Measurements from ENCODE around the gene CD93.

The CD93 gene

GRCh38 chr20:23062632-23063031, 23.5 kb downstream of the CD93 start:
- no peak for DNase-seq (ENCODE audit: extremely low read depth in 1 of 2, low read depth in 1 of 2)

DNA sequence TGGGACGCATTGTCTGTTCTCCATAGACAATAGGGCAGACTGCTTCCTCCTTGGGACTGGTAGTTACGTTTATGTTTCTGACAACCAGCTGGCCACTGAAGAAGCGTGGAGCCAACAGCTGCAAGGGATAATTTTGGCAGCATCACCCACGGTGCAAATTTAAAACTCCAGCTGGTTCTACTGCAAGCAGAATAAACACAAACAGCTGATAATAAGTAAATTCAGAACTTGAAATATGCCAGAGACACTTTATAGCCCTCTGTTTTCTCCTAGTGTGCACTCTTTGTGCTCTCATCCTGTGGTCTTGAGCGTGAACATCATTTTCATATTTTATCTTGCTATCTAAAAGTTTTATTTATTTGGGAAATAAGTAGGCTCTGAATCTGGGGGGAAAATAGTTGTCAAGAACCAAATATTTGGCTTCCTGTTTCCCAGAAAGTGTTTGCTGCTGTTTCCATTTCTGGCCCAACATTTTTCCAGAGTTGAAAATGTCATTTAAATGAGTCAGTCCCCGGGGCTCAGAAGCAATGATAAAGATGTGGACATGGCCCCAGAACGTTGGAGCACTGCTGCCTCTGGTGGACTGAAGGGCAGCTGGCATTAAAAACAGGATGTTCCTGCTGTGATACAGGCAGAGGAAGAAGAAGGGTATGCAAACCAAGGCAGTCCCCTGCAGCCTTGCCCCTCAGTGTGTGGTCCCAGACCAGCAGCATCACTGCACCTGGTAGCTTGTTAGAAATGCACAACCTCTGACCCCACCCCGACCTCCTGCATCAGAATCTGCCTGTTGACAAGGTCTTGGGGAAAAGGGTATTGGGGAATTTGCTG, 24.2 kb downstream of the CD93 start:
- no peak for DNase-seq (ENCODE audit: extremely low read depth in 1 of 2, low read depth in 1 of 2)

DNA sequence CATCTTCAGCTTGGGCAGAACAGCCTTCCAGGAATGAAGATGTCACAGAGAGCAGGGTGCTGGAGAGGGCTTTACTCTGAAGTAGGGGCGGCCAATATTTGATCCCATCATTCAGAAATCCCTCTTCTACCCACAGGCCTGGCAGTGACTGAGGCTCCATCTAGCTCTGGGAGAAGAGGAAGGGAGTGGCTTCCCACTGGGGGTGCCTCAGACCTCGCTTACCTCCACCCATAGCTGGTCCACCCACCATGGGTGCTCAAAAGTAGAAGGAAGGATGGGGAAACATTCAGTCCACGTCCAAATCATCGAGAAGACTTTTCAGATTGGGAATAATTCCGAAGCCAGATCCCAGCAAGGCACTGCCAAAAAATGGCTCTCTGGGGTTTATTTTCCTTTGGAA, 24.9 kb downstream of the CD93 start:
- DNase-seq (ENCODE audit: extremely low read depth in 1 of 2, low read depth in 1 of 2), result no peak

- no peak for DNase-seq (ENCODE audit: extremely low read depth in 1 of 2, low read depth in 1 of 2)
These were observed 25.5 kb downstream of the CD93 start for GRCh38 chr20:23060629-23061028.

DNA sequence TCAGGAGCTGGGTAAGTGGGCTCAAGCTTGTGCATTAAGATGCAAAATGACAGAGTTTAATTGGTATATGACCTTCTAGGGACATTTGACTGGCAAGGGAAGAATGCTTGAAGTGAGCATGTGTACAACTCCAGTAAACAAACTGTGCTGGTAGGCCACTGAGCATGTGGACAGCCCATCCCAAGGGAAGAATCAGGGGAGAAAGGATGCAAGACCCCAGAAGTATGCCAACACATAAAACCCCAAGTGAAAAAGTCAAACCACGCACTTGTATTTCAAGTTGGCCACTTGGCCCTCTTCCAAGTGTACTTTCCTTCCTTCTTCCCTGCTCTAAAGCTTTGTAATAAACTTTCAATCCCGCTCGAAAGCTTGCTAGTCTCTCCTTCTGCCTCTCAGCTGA, 26.3 kb downstream of the CD93 start:
- no peak for DNase-seq (ENCODE audit: extremely low read depth in 1 of 2, low read depth in 1 of 2)

DNA sequence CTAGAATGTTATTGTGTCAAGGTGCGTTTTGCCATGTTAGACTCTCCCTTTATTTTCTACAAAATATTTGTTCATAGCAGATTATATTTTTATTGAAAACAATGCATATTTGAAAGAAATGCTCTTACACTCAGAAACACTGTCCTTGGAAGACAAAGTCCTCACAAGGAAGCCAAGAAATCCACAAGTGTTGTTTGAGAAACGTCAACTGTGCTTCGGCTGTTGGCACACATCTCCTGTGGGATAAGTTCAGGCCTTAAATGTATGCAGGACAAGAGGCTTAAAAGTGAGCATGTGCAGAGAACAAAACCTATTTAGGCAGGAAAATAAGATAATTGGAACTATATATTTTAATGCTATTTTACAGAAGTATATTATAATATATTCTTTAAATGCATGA, 27.1 kb downstream of the CD93 start:
- no peak for DNase-seq (ENCODE audit: extremely low read depth in 1 of 2, low read depth in 1 of 2)

DNA sequence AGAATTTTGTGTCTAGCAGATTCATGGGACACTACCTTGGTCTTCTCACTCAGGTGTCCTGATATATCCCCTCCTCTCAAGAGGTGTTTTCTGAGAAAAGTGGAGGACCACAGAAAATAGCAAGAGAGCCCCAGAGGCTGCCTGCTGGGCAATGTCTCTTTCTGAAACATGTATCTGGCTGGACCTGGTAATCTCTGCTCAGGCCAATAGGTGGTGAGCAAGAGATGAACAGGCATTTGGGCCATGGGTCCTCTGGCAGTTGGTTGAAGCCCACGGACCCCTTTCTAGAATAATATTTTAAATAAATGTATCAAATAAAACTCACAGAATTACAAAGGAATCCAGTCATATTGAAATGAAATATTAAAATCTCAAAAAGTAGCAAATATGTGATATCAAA, 27.9 kb downstream of the CD93 start:
- DNase-seq (ENCODE audit: extremely low read depth in 1 of 2, low read depth in 1 of 2), result no peak

DNA sequence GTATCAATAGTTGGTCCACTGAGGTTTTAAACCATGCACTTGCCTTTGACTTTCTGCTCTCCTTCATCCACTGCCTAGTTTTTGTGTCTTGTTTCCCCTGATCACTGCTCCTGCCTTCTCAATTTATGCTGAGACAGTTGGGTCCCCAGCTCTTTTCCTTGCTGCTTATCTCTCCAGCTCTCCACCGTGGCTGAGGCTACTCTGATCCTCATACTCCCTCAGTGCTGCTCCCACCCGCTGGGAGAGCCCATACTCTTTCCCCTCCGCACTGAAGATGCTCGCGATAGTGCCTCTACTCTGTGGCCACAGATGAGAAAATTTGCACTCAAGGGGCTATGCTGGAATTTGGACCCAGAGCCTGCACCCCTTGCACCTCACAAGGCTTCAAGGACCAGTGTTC, 33.2 kb downstream of the CD93 start:
- DNase-seq (ENCODE audit: extremely low read depth in 1 of 2, low read depth in 1 of 2), result no peak

DNA sequence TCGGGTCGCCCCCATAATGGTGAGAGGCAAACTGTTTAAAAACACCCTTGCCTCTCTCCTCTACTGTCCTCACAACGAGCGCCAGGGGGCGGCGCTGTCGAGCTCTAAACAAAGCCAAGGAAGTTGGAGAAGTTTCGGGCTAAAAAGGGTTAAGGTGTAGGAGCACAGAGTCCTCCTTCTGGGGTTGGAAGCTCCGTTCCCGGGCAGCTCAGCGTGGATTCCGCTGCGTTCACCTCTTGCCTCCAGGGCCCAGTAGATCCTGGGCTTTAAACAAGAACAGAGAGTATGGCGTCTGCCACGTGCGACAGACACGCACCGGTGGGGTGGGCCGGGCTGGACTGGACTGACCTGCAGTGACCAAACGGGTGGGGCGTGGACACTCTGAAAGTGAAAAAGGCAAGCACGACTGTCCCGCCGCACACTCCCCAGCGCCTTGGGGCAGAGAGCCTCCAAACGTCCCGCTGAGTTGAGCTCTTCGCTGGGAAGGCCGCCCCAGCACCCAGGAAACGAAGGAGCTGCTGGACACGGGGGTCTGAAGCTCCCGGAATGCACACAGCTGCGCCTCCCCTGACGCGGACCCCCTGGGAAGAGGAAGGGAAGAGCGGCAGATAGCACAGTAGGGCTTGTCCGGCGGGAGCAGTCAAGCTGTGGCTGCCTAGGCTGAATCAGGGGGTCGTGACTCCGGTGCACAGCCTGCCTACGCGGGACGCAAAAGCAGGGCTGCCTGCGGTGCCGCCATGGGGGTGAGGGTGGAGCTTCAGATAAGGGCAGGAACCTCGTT, 35.1 kb downstream of the CD93 start:
- DNase-seq (ENCODE audit: extremely low read depth in 1 of 2, low read depth in 1 of 2), result no peak

DNA sequence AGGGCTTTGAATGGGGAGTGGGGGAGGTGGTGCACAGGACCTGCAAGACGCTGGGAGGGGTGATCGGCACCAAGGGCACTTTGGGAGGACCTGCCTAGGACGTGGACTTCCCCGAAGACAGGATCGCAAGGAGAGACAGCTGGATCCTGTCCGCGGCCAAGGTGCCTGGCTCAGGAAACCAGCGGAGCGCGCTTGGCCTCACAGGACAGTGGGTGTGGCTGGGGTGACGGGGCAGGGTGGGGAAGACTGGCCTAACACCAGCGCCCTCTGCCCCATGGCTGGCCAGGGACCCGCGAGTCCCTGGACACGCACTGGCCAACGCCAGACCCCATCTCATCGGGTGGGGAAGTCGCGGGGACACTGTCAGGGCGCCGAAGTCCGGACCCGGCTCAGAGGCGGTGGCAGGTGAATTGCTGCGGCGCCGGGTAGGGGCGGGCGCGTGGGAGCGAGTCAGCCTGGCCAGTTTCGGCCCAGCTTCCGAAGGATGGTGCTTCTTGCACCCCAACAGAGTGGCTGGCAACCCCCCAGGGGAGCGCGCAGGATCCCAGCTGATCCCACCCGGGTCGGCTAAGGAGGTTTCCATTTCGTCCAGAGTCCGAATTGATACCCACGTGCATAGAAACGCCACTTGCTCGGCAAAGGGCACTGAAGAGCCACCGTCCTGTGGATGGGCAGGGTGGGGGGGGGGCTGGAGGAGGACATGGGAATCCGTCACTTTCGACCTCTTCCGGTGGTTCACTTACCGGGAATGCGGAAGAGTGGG, 35.9 kb downstream of the CD93 start:
- no peak for DNase-seq (ENCODE audit: extremely low read depth in 1 of 2, low read depth in 1 of 2)

DNA sequence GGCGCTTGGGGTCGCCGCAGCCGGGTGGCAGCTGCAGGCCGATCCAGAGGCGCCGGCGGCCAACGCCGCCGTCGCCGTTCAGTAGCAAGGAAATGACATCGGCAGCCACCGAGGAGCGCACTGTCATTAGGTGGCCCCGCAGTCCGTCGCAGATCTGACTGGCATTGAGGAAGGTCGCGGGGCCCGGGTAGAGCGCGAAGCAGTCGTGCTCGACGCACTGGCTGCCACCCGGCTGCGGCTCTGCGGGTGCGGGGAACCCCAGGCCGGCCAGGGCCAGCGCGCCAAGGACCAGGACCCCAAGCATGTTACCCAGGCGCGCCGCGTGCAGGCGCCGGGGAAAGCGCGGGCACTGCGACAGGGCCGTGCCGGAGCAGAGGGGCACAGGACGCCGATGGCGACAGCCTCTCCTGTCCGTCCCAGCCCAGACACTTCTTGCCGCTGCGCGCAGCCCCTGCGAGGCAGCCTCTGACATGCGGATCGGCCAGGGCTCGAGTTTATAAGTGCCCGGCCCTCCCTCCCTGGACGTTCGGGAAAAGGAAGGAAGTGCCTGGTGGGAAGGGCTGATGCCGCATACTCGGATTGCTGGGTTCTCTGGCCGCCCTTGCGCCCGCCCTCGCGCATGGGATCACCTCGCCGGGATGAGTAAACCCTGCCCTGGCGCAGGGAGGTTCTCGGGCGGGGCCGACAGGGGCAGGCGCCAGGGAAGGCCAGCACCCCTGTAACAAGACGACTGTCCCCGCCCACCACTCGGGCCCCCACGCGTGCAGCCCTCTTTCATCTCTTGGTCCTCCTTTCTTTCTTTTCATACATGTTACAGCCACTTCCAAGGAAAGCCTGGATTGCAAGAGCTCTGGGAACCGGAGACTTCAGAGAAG, 36.7 kb downstream of the CD93 start, which contains the start of gene THBD:
THBD (minus strand) TSS at position 472 of the 875 bp plus-strand sequence; CDS start at position 304, 168 bp downstream.
- DNase-seq (ENCODE audit: extremely low read depth in 1 of 2, low read depth in 1 of 2), result no peak

DNA sequence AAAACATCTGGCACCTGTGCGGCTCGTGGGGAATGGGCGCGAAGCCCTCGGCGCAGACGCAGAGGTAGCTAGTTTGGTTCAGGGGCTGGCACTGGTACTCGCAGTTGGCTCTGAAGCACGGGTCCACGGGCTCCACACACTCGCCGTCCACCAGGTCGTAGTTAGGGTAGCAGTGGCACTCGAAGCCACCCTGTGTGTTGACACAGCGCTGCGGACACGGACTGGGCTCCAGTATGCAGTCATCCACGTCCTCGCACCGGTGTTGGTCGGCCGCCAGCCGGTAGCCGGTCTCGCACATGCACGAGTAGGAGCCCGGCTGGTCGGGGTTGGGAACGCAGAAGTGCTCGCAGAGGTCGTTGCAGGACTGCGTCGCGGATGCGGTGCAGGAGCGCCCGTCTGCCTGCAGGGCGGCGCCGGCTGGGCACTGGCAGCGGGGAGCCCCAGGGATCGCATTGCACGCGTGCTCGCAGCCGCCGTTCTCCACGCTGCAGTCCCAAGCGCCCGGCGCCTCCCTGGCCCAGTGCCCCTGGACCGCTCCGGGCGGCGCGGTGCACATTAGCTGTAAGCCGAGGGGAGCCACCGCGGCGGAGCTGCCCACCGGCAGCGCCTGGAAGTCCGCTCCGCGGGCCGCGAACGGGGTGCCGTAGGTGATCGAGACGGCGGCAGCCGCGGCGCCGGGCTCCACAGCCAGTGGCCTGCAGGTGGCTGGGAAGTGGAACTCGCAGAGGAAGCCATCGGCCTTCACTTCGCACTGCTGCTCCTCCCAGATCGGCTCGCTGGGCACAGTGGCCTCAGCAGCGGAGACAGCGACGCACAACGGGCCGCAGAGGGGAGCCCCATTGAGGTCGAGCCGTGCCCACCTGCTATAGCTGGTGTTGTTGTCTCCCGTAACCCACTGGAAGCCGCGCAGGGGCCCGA, 37.6 kb downstream of the CD93 start:
- DNase-seq (ENCODE audit: extremely low read depth in 1 of 2, low read depth in 1 of 2), result no peak

GRCh38 chr20:23047738-23048214, 38.3 kb downstream of the CD93 start:
- no peak for DNase-seq (ENCODE audit: extremely low read depth in 1 of 2, low read depth in 1 of 2)

DNA sequence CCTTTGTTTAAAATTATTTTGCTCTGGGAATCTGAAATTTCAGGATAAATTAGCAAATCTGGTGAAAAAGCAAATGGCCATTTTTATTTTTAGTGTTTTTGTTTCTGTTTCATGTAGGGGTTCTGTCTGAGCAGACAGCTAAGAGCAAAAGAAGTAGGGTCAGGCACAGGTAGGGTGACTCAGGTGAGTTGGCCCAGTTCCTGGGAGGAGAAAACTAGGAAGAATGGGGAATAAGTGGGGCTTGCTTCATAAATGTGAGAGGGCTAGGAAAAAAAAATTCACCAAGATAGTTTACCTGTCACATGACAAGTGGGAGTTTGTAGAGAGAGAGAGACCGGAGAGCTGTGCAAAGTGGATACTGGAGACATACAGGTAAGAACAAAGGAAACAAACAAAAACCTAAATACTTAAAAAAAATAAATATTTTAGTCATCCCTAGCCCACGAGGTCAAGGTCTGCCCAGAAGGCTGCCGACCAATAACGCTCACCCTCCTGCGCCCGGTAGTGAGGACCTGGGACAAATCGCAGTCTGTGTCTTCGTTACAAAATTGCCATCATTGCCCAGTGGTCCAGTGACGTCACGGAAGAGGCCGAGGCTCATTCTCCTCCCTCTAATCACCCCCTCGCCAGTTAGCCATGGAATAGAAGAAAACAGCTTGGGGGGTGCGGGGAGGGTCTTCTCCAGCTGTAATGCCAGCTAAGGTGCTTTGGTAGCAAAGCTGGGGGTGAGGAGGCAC, 39.0 kb downstream of the CD93 start:
- DNase-seq (ENCODE audit: extremely low read depth in 1 of 2, low read depth in 1 of 2), result no peak

GRCh38 chr20:23046431-23046830, 39.7 kb downstream of the CD93 start:
- no peak for DNase-seq (ENCODE audit: extremely low read depth in 1 of 2, low read depth in 1 of 2)

GRCh38 chr20:23043376-23043775, 42.7 kb downstream of the CD93 start:
- DNase-seq (ENCODE audit: extremely low read depth in 1 of 2, low read depth in 1 of 2), result no peak

GRCh38 chr20:23042270-23042669, 43.9 kb downstream of the CD93 start:
- no peak for DNase-seq (ENCODE audit: extremely low read depth in 1 of 2, low read depth in 1 of 2)

DNA sequence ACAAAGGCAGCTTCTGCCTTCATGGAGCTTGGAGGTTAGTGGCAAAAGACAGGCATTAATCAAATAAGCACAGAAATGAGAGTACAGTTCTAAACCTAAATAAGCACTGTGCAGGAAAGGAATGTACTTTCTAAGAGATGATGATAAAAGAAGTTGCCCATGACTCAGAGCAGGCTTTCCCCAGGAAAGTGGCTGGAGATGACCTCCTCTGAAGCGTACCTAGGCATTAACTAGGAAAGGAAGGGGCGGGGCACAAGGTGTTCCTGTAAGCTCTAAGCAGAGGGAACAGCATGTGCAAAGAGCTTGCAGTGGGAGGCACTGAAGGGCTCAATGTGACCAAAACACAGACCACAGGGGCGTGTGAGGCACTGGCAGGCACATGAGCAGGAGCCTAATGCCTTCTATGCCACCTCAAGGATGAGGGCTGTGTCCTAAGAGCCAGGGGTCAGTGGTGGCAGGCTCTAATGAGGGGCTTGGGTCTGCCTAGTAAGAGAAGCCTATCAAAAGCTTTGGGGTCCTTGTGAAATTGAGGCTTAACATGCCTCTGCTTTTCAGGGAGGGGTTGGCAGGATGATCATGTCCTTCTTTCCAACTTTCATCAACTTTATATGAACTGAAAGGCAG, 46.1 kb downstream of the CD93 start:
- no peak for DNase-seq (ENCODE audit: extremely low read depth in 1 of 2, low read depth in 1 of 2)

Measured in activated CD8-positive, alpha-beta memory T cell treated with anti-CD3 and anti-CD28 coated beads for 1 hour (primary cell).